K562 (cell line): ENCODE results near the gene OXNAD1. TPM values are rescaled to one million over a fixed set of nuclear protein-coding genes. Genes with fewer than 3 reads are reported as not detected.

Source experiments
- ATAC-seq: fragments of 200-7000 bp; cut with Tn5 transposase; 3 replicates; pipeline ENCODE4 v1.9.1; 2020; ENCODE audit warnings: moderate library complexity
- BruUV-seq: library from RNA; stranded (reverse); fragments of 400-500 nt; replicated peaks from 2 replicates; lab custom pipeline; 2021; lab: Mats Ljungman, UMichigan
- CTCF ChIA-PET: fragments of 300-600 bp; formaldehyde crosslinking; extraction: SDS; loops from one replicate; lab custom pipeline; 2021; ENCODE audit warnings: low intra/inter-chr PET ratio; lab: Yijun Ruan, JAX
- POLR2A ChIA-PET: fragments of 300-600, 350-650 bp; sonication (Branson Sonifier 250); formaldehyde crosslinking; extraction: SDS; loops from one replicate; lab custom pipeline; 2021; ENCODE audit warnings: antibody characterized with exemption, inconsistent platforms; lab: Yijun Ruan, JAX
- DNase-seq, 4 experiments: peaks; one replicate each; pipeline versions ENCODE4 v3.0.0 to v3.0.0-alpha.2; 2011 to 2018; ENCODE audit warnings: low spot score in 3 of 4, mixed read lengths in 3 of 4; ENCODE audit errors: extremely low read depth in 1 of 4
- FAIRE-seq: peaks from 2 replicates; lab custom pipeline; 2011; peaks lifted over from hg19 to GRCh38; lab: Jason Lieb, UNC
- H2AFZ ChIP-seq: 2 replicates; pipeline ENCODE4 v1.6.0; 2011; ENCODE audit warnings: low read depth, low read length, control low read depth, inconsistent platforms
- H3K27ac ChIP-seq: fragments of 200-600 bp; 3 replicates; pipeline ENCODE4 v1.8.0; 2011; ENCODE audit warnings: low read depth, mild to moderate bottlenecking, control low read depth, inconsistent platforms, low read length, moderate library complexity, mixed read lengths; ENCODE audit errors: extremely low read depth
- H3K27me3 ChIP-seq, 2 experiments: fragments of 300-600 bp in 1 of 2; 2 replicates in 1 of 2; 3 replicates in 1 of 2; pipeline versions ENCODE4 v1.6.0 to v1.8.0; 2011; ENCODE audit warnings: inconsistent platforms in 2 of 2, low read length in 2 of 2, mild to moderate bottlenecking in 1 of 2, mixed read lengths in 1 of 2, moderate library complexity in 1 of 2; ENCODE audit not compliant: control insufficient read depth in 2 of 2, insufficient read depth in 2 of 2
- H3K36me3 ChIP-seq: fragments of 300-600 bp; 3 replicates; pipeline ENCODE4 v1.8.0; 2011; ENCODE audit warnings: mild to moderate bottlenecking, low read length, inconsistent platforms; ENCODE audit not compliant: control insufficient read depth, insufficient read depth
- H3K4me1 ChIP-seq, 2 experiments: fragments of 200-600 bp in 1 of 2; replicated peaks in 1 of 2; 2 replicates in 1 of 2; 3 replicates in 1 of 2; pipeline versions ENCODE4 v1.5.1 to v1.8.0; 2011; ENCODE audit warnings: inconsistent platforms in 2 of 2, low read length in 2 of 2, mild to moderate bottlenecking in 1 of 2, mixed read lengths in 1 of 2, moderate library complexity in 1 of 2; ENCODE audit not compliant: control insufficient read depth in 2 of 2, insufficient read depth in 2 of 2
- H3K4me2 ChIP-seq: 2 replicates; pipeline ENCODE4 v1.6.1; 2011; ENCODE audit warnings: low read length, control low read depth, inconsistent platforms, mixed read lengths; ENCODE audit not compliant: insufficient read depth
- H3K4me3 ChIP-seq: fragments of 200-600 bp; sonication (generic), shearing (Covaris generic); 2 replicates; pipeline ENCODE4 v1.5.1; 2016; ENCODE audit warnings: control low read depth, inconsistent platforms
- H3K79me2 ChIP-seq: fragments of 200-600 bp; 3 replicates; pipeline ENCODE4 v1.8.0; 2011; ENCODE audit warnings: low read length, inconsistent platforms; ENCODE audit not compliant: control insufficient read depth, insufficient read depth
- H3K9ac ChIP-seq, 2 experiments: 2 replicates each; pipeline versions ENCODE4 v1.6.0 to v1.6.1; 2011; ENCODE audit warnings: low read depth in 2 of 2, low read length in 2 of 2, control low read depth in 1 of 2, inconsistent platforms in 1 of 2, mild to moderate bottlenecking in 1 of 2, mixed read lengths in 1 of 2; ENCODE audit not compliant: insufficient read depth in 1 of 2
- H3K9me1 ChIP-seq: one replicate; pipeline ENCODE4 v1.6.0; 2011; ENCODE audit warnings: inconsistent platforms, mild to moderate bottlenecking, low read length, moderate library complexity; ENCODE audit not compliant: control insufficient read depth, insufficient read depth
- H3K9me3 ChIP-seq: replicated peaks from 2 replicates; pipeline ENCODE4 v1.5.1; 2011; ENCODE audit warnings: low read depth, low read length, inconsistent platforms; ENCODE audit not compliant: control insufficient read depth, insufficient read depth
- H4K20me1 ChIP-seq: replicated peaks from 2 replicates; pipeline ENCODE4 v1.6.1; 2011; ENCODE audit warnings: low read length, inconsistent platforms, mixed read lengths; ENCODE audit not compliant: control insufficient read depth, insufficient read depth
- CBX8 ChIP-seq: fragments of 200-600 bp; sonication (generic); IDR thresholded peaks from 2 replicates; pipeline ENCODE4 v1.6.1; 2012; ENCODE audit warnings: borderline replicate concordance, mixed run types, low read depth, mild to moderate bottlenecking, moderate library complexity, mixed read lengths, low read length, control low read depth, inconsistent platforms; ENCODE audit not compliant: poor library complexity, severe bottlenecking; ENCODE audit errors: extremely low read depth
- EZH2 ChIP-seq: IDR thresholded peaks from 2 replicates; pipeline ENCODE4 v1.6.1; 2012; ENCODE audit warnings: low read depth, mild to moderate bottlenecking, inconsistent platforms, low read length, borderline replicate concordance
- HDAC6 ChIP-seq: IDR thresholded peaks from 2 replicates; pipeline ENCODE4 v1.6.1; 2012; ENCODE audit warnings: low read depth, mild to moderate bottlenecking, control low read depth, inconsistent platforms, low read length, moderate library complexity
- HNRNPUL1 ChIP-seq: fragments of 200-400 bp; formaldehyde crosslinking; IDR thresholded peaks from 2 replicates; pipeline ENCODE4 v1.6.1; 2017; ENCODE audit warnings: low read length
- ILK ChIP-seq: fragments of 450-650 bp; IDR thresholded peaks from 2 replicates; pipeline ENCODE4 v1.6.1; 2016; ENCODE audit warnings: missing genetic modification characterization, low read depth, mild to moderate bottlenecking, missing compliant biosample characterization, moderate library complexity, borderline replicate concordance
- KAT2B ChIP-seq: IDR thresholded peaks from one replicate; pipeline ENCODE4 v1.6.1; 2012; ENCODE audit warnings: low read depth, mild to moderate bottlenecking, control low read depth, inconsistent platforms, low read length, moderate library complexity
- MAX ChIP-seq: sonication (generic); formaldehyde crosslinking; IDR thresholded peaks from 2 replicates; pipeline ENCODE4 v1.9.0; 2022; ENCODE audit warnings: mild to moderate bottlenecking, missing genetic modification reagents
- POLR2AphosphoS5 ChIP-seq: IDR thresholded peaks from 2 replicates; pipeline ENCODE4 v1.6.1; 2011; ENCODE audit warnings: mild to moderate bottlenecking, low read depth, low read length, moderate library complexity; ENCODE audit not compliant: control insufficient read depth, insufficient read depth
- RBM39 ChIP-seq: fragments of 200-400 bp; formaldehyde crosslinking; optimal IDR thresholded peaks from 2 replicates; pipeline ENCODE3; 2018; ENCODE audit warnings: low read depth, low read length
- ZNF507 ChIP-seq: conservative IDR thresholded peaks from 2 replicates; pipeline ENCODE4 v1.6.1; 2017; ENCODE audit warnings: missing genetic modification characterization, missing compliant biosample characterization
- ZNF778 ChIP-seq: fragments of 450-650 bp; formaldehyde crosslinking; IDR thresholded peaks from 2 replicates; pipeline ENCODE4 v1.4.0; 2020; ENCODE audit warnings: mild to moderate bottlenecking, moderate library complexity
- WGBS: fragments of 100-300 bp; shearing (Covaris generic); methylation state at CpG from one replicate; pipeline ENCODE4 v1.1.6; 2016; ENCODE audit warnings: low coverage, mixed read lengths; ENCODE audit not compliant: insufficient coverage; ENCODE audit errors: missing lambda C conversion rate; 5-methylcytosine and 5-hydroxymethylcytosine counted together
- in situ Hi-C: fragments of 300-500 bp; cut with MboI; formaldehyde crosslinking; loops from 4 replicates; pipeline ENCODE4 v1.15.0; 2018; ENCODE audit warnings: inconsistent platforms, mixed read lengths
- intact Hi-C: fragments of 100-400 bp; cut with micrococcal nuclease; formaldehyde crosslinking; loops from 2 replicates; pipeline ENCODE4 v1.14.2; 2022
- polyA plus RNA-seq, 8 experiments: library from polyadenylated mRNA; depleted of rRNA in 4 of 8; stranded (reverse) in 5 of 8; unstranded in 3 of 8; fragments of >200 nt; fragmentation: Nextera tagmentation in 2 of 8; fragmentation: Illumina TruSeq in 1 of 8; extraction: Ambion mirVana in 2 of 8; extraction: Trizol in 1 of 8; gene quantifications; 2 replicates each; pipeline versions ENCODE4 v1.2.1 to v1.2.3, GENCODE V29; 2011 to 2014; ENCODE audit warnings: inconsistent platforms in 1 of 8, missing spikeins in 1 of 8
- total RNA-seq, 7 experiments: library from RNA; depleted of rRNA in 6 of 7; stranded (reverse); fragments of >200 nt in 6 of 7; fragmentation: Illumina TruSeq in 2 of 7; extraction: Trizol in 2 of 7; gene quantifications; 2 replicates each; pipeline versions ENCODE4 v1.2.1 to v1.2.3, GENCODE V29; 2011 to 2021; ENCODE audit warnings: low replicate concordance in 1 of 7

The OXNAD1 gene
- total and polyA plus RNA-seq, 9 of the 15 experiments (the other 6 are each of a cell fraction or from before 2014, with no cell fraction given) = 12.8 to 44.4 (median 41.1) TPM

- H3K4me3 ChIP-seq = no peak overlapping the region
- no peak for FAIRE-seq
- ChIA-PET POLR2A (interaction anchor here (0.6 kb wide), 1 partner anchor 125 kb away, joined by 3 read pairs; no protein-coding TSS in a partner anchor), CTCF (no interaction called here)
- TF ChIP-seq POLR2AphosphoS5 (no peak), EZH2 (no peak), RBM39 (no peak), HDAC6 (no peak), CBX8 (no peak), KAT2B (no peak), HNRNPUL1 (no peak), ILK (tag) (no peak), ZNF507 (tag) (no peak), ZNF778 (CRISPR knock-in tag) (no peak), MAX (no peak)
- peaks cover 6 to 18% of the 10 kb centered on the region in 2 experiments; a peak in 4 of 5 replicates for H3K4me1 ChIP-seq
- no peak overlapping the region for H3K27ac ChIP-seq
- 76% methylated on average over 3 of the region's 3 CpGs for WGBS
- no peak overlapping the region for H3K9ac ChIP-seq
- intact Hi-C loops = no loop called here
- DNase-seq = no peak
- no peaks in the 10 kb centered on the region; the same call in 1 of the 2 replicates for H4K20me1 ChIP-seq
- no peaks in the 10 kb centered on the region for H3K79me2 ChIP-seq
- peaks cover 3% of the 10 kb centered on the region for H3K9me1 ChIP-seq
- ATAC-seq = no peak
- H3K4me2 ChIP-seq = no peak overlapping the region
- H3K27me3 ChIP-seq = no peaks in the 10 kb centered on the region
- peaks cover 78% of the 10 kb centered on the region for H3K36me3 ChIP-seq
- no peak overlapping the region for H2AFZ ChIP-seq
- BruUV-seq = no TSS peak
- no peaks in the 10 kb centered on the region for H3K9me3 ChIP-seq
- in situ Hi-C loops = no loop called here
Measured at GRCh38 chr3:16316396-16316795, 51.4 kb downstream of the OXNAD1 start.
